Measurements from ENCODE around the gene PLEKHA1. TPM values are rescaled to one million over a fixed set of nuclear protein-coding genes. Genes with fewer than 3 reads are reported as not detected.
A peak's percentile ranks its signal among the peaks of the same experiment; 100 is the strongest.

Gene PLEKHA1
- total and polyA plus RNA-seq, 5 donors: 15.7 to 42.8 (median 38.5) TPM

DNA sequence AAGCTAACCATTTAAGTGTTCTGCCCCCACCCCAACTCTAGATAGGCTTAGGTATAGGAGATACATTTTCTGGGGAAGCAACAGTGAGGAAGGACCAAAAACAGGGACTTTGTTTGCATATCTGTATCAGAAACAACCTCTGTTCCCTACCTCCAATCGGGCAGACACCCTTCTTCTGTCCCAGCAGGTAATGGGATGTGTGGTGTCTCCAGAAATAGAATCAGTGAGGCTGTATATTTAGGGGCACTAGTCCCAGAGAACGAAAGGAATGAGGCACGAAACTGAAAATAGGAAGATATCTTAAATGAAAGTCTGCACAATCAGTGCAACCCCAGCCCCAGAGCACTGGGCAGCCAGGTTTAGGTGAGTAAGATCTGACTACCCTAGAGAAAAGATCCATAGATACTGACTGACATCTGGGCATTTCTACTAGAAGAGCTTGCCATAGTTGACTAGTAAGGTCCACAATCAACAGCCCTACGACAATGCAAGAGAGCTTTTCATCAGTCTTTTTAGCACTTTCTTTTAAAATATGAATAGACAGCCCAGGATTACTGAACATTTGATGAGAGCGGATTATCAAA, 28.1 kb downstream of the PLEKHA1 start:
- 70% methylated on average over 5 of the region's 5 CpGs for WGBS
- no peak overlapping the region for H3K4me3 ChIP-seq (ENCODE audit: low read length)
- no peak overlapping the region for H3K27ac ChIP-seq (ENCODE audit: low read length)
- H3K4me1 ChIP-seq (ENCODE audit: control insufficient read depth, insufficient read depth, low read length): peaks cover 5% of the 10 kb centered on the region
- H3K9me3 ChIP-seq (ENCODE audit: control insufficient read depth, low read length): no peaks in the 10 kb centered on the region
- DNase-seq (no peak), ATAC-seq (no peak)
- H3K27me3 ChIP-seq (ENCODE audit: control insufficient read depth, insufficient read depth): no peaks in the 10 kb centered on the region
- intact Hi-C loops (cut with DNase I): no loop called here

DNA sequence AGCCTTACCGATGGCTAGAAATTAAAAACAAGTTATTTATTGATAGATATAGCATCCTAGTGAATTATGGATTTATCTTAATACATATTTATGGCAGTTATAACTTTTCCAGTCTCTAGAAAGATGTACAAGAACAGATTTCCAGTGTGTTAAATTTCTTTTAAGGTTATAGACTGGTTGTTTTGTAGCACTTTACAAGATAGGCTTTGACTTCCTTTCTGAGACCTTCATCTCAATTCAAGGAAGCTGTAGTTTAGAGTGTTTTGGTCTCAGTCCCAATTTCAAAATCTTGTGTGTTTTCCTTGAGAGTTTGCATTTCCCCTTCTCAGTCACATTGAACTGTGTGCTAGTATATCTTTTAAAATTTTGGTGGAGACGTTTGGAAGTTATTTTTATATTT, 30.1 kb downstream of the PLEKHA1 start:
- H3K27me3 ChIP-seq (ENCODE audit: control insufficient read depth, insufficient read depth): no peaks in the 10 kb centered on the region
- WGBS: 26% methylated on average over 2 of the region's 2 CpGs
- no peak overlapping the region for H3K27ac ChIP-seq (ENCODE audit: low read length)
- intact Hi-C loops (cut with DNase I): no loop called here
- H3K9me3 ChIP-seq (ENCODE audit: control insufficient read depth, low read length): no peaks in the 10 kb centered on the region
- H3K4me1 ChIP-seq (ENCODE audit: control insufficient read depth, insufficient read depth, low read length): peaks cover 5% of the 10 kb centered on the region
- no peak for DNase-seq
- no peak overlapping the region for H3K4me3 ChIP-seq (ENCODE audit: low read length)
- no peak for ATAC-seq

- H3K4me3 ChIP-seq (ENCODE audit: low read length): no peak overlapping the region
- ATAC-seq (no peak), DNase-seq (no peak)
- WGBS: 66% methylated on average over 8 of the region's 8 CpGs
- intact Hi-C loops (cut with DNase I): no loop called here
- no peak overlapping the region for H3K27ac ChIP-seq (ENCODE audit: low read length)
- peaks cover 2% of the 10 kb centered on the region for H3K4me1 ChIP-seq (ENCODE audit: control insufficient read depth, insufficient read depth, low read length)
- H3K9me3 ChIP-seq (ENCODE audit: control insufficient read depth, low read length): no peaks in the 10 kb centered on the region
- H3K27me3 ChIP-seq (ENCODE audit: control insufficient read depth, insufficient read depth): no peaks in the 10 kb centered on the region
Observed at GRCh38 chr10:122407375-122408125, 33.0 kb downstream of the PLEKHA1 start.

DNA sequence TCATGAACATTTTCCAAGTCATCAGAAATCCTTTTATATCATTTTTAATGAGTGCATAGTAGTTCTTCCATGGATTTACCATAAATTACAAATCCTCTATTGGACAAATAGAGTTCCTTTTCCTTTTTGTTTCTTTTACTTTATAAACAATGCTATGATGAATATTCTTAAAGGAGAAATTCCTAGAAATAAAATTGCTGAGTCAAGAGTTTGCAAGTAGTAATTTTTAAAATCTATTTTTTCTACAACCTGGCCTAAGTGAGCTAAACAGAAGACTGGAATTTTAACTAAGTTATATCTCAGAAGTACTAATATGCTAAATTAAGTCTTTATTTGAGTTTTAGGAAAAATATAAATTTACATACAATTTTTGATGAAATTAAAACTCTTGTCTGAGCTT, 38.8 kb downstream of the PLEKHA1 start:
- intact Hi-C loops (cut with DNase I): no loop called here

GRCh38 chr10:122417667-122418066, 43.2 kb downstream of the PLEKHA1 start:
- no peaks in the 10 kb centered on the region for H3K9me3 ChIP-seq (ENCODE audit: control insufficient read depth, low read length)
- no peak overlapping the region for H3K4me3 ChIP-seq (ENCODE audit: low read length)
- H3K27ac ChIP-seq (ENCODE audit: low read length): no peak overlapping the region
- intact Hi-C loops (cut with DNase I): no loop called here
- ATAC-seq (no peak), DNase-seq (no peak)
- no peaks in the 10 kb centered on the region for H3K27me3 ChIP-seq (ENCODE audit: control insufficient read depth, insufficient read depth)
- H3K4me1 ChIP-seq (ENCODE audit: control insufficient read depth, insufficient read depth, low read length): peaks cover 2% of the 10 kb centered on the region
- 90% methylated on average over 2 of the region's 2 CpGs for WGBS

More for the DNA sequence above, 38.8 kb downstream of the PLEKHA1 start:
- DNase-seq: no peak
- Histone ChIP-seq H3K4me1 (ENCODE audit: control insufficient read depth, insufficient read depth, low read length) (no peaks in the 10 kb centered on the region), H3K27me3 (ENCODE audit: control insufficient read depth, insufficient read depth) (no peaks in the 10 kb centered on the region), H3K9me3 (ENCODE audit: control insufficient read depth, low read length) (no peaks in the 10 kb centered on the region), H3K4me3 (ENCODE audit: low read length) (no peak overlapping the region), H3K27ac (ENCODE audit: low read length) (no peak overlapping the region)
- no peak for ATAC-seq

GRCh38 chr10:122419016-122419415, 44.5 kb downstream of the PLEKHA1 start:
- Histone ChIP-seq H3K4me3 (ENCODE audit: low read length) (no peak overlapping the region), H3K9me3 (ENCODE audit: control insufficient read depth, low read length) (no peaks in the 10 kb centered on the region), H3K4me1 (ENCODE audit: control insufficient read depth, insufficient read depth, low read length) (peaks cover 2% of the 10 kb centered on the region), H3K27ac (ENCODE audit: low read length) (no peak overlapping the region), H3K27me3 (ENCODE audit: control insufficient read depth, insufficient read depth) (no peaks in the 10 kb centered on the region)
- ATAC-seq (no peak), DNase-seq (no peak)
- WGBS: 76% methylated on average over 1 of the region's 1 CpG
- intact Hi-C loops (cut with DNase I): no loop called here

GRCh38 chr10:122419876-122420623, 45.5 kb downstream of the PLEKHA1 start:
- Histone ChIP-seq H3K27me3 (ENCODE audit: control insufficient read depth, insufficient read depth) (no peaks in the 10 kb centered on the region), H3K27ac (ENCODE audit: low read length) (no peak overlapping the region), H3K4me1 (ENCODE audit: control insufficient read depth, insufficient read depth, low read length) (peaks cover 2% of the 10 kb centered on the region), H3K4me3 (ENCODE audit: low read length) (no peak overlapping the region), H3K9me3 (ENCODE audit: control insufficient read depth, low read length) (no peaks in the 10 kb centered on the region)
- DNase-seq (peak in 1 of 3 donors; percentile 19), ATAC-seq (peak; percentile 50 to 63)
- WGBS: 55% methylated on average over 3 of the region's 3 CpGs
- intact Hi-C loops (cut with DNase I): no loop called here

GRCh38 chr10:122420624-122421007, 46.1 kb downstream of the PLEKHA1 start:
- no peak overlapping the region for H3K4me3 ChIP-seq (ENCODE audit: low read length)
- H3K4me1 ChIP-seq (ENCODE audit: control insufficient read depth, insufficient read depth, low read length): peaks cover 2% of the 10 kb centered on the region
- H3K27me3 ChIP-seq (ENCODE audit: control insufficient read depth, insufficient read depth): no peaks in the 10 kb centered on the region
- intact Hi-C loops (cut with DNase I): no loop called here
- no peaks in the 10 kb centered on the region for H3K9me3 ChIP-seq (ENCODE audit: control insufficient read depth, low read length)
- DNase-seq: no peak
- WGBS: 84% methylated on average over 3 of the region's 3 CpGs
- ATAC-seq: no peak
- no peak overlapping the region for H3K27ac ChIP-seq (ENCODE audit: low read length)

GRCh38 chr10:122421054-122421625, 46.6 kb downstream of the PLEKHA1 start:
- no peak for ATAC-seq
- 75% methylated on average over 3 of the region's 3 CpGs for WGBS

GRCh38 chr10:122421742-122422141, 47.2 kb downstream of the PLEKHA1 start:
- H3K27me3 ChIP-seq (ENCODE audit: control insufficient read depth, insufficient read depth): no peaks in the 10 kb centered on the region
- no peaks in the 10 kb centered on the region for H3K9me3 ChIP-seq (ENCODE audit: control insufficient read depth, low read length)
- intact Hi-C loops (cut with DNase I): no loop called here
- DNase-seq (no peak), ATAC-seq (peak in 1 of 2 donors; percentile 24)
- H3K27ac ChIP-seq (ENCODE audit: low read length): no peak overlapping the region
- H3K4me3 ChIP-seq (ENCODE audit: low read length): no peak overlapping the region
- peaks cover 2% of the 10 kb centered on the region for H3K4me1 ChIP-seq (ENCODE audit: control insufficient read depth, insufficient read depth, low read length)

More at GRCh38 chr10:122421054-122421625, 46.6 kb downstream of the PLEKHA1 start:
- Histone ChIP-seq H3K27me3 (ENCODE audit: control insufficient read depth, insufficient read depth) (no peaks in the 10 kb centered on the region), H3K9me3 (ENCODE audit: control insufficient read depth, low read length) (no peaks in the 10 kb centered on the region), H3K4me1 (ENCODE audit: control insufficient read depth, insufficient read depth, low read length) (peaks cover 2% of the 10 kb centered on the region), H3K27ac (ENCODE audit: low read length) (no peak overlapping the region), H3K4me3 (ENCODE audit: low read length) (no peak overlapping the region)
- DNase-seq: no peak
- intact Hi-C loops (cut with DNase I): no loop called here
